Left lung (tissue), 10 donors: Measurements from ENCODE around the gene EHMT1. TPM values are rescaled to one million over a fixed set of nuclear protein-coding genes. Genes with fewer than 3 reads are reported as not detected.

Source experiments
- ATAC-seq: fragments of 200-7000 bp; cut with Tn5 transposase; one replicate; pipeline ENCODE4 v1.9.1; 2020; ENCODE audit warnings: moderate library complexity
- DNase-seq, 4 donors: peaks; one replicate each; pipeline ENCODE4 v3.0.0-alpha.2; 2013 to 2020
- H3K27ac ChIP-seq, 2 donors: fragments of 200-600 bp; sonication (generic) in 1 of 2; one replicate each; pipeline versions ENCODE4 v1.5.0 to v1.8.0; 2020 to 2021
- H3K27me3 ChIP-seq, 2 donors: fragments of 200-600 bp; sonication (generic) in 1 of 2; one replicate each; pipeline versions ENCODE4 v1.5.0 to v1.8.0; 2020 to 2021
- H3K36me3 ChIP-seq, 2 donors: fragments of 200-600 bp; sonication (generic) in 1 of 2; one replicate each; pipeline versions ENCODE4 v1.5.0 to v1.8.0; 2020 to 2021
- H3K4me1 ChIP-seq, 2 donors: fragments of 200-600 bp; one replicate each; pipeline ENCODE4 v1.8.0; 2021
- H3K4me3 ChIP-seq, 2 donors: fragments of 200-600 bp; sonication (generic) in 1 of 2; one replicate each; pipeline versions ENCODE4 v1.5.0 to v1.8.0; 2020 to 2021; ENCODE audit warnings: mild to moderate bottlenecking in 1 of 2
- H3K9me3 ChIP-seq, 2 donors: fragments of 200-600 bp; sonication (generic) in 1 of 2; one replicate each; pipeline versions ENCODE4 v1.5.0 to v1.8.0; 2020 to 2021
- CTCF ChIP-seq, 2 donors: fragments of 200-600 bp; sonication (generic) in 1 of 2; IDR thresholded peaks; one replicate each; pipeline versions ENCODE4 v1.5.0 to v1.8.0; 2021; ENCODE audit warnings: antibody characterized with exemption in 2 of 2
- intact Hi-C, 2 donors: fragments of 100-400 bp; cut with DNase I; formaldehyde crosslinking; loops; one replicate each; pipeline versions ENCODE4 v1.11.2 to v1.14.2; 2022
- polyA plus RNA-seq, 6 donors: library from polyadenylated mRNA; unstranded; fragments of 120-200 nt; gene quantifications; one replicate each; pipeline ENCODE4 v1.2.1, GENCODE V29; 2013; ENCODE audit not compliant: insufficient read length in 6 of 6
- total RNA-seq, 2 donors: library from RNA; stranded (reverse); fragmentation: NEBNext Ultra II Directional; extraction: Animal tissue kit (Norgen Biotek cat#: 25700); gene quantifications; one replicate each; pipeline ENCODE4 v1.2.1, GENCODE V29; 2021
- donor health status: DM: no; HTN: yes; CAD: no.
- donor health status: DM: no; HTN: no; CAD: no.

Gene EHMT1
- total and polyA plus RNA-seq, 8 donors, result 71.5 to 92.7 (median 82.7) TPM

GRCh38 chr9:137660144-137660543 is 41.3 kb downstream of the EHMT1 start:
- DNase-seq, result peak in 1 of 4 donors; percentile 5
- no peaks in the 10 kb centered on the region for H3K9me3 ChIP-seq
- TF ChIP-seq CTCF (IDR thresholded peaks at IDR 0.05), result no peak
- peaks cover 0 to 13% of the 10 kb centered on the region in 2 donors for H3K36me3 ChIP-seq
- H3K4me1 ChIP-seq, result peaks cover 0 to 15% of the 10 kb centered on the region in 2 donors
- intact Hi-C loops, result no loop called here
- H3K4me3 ChIP-seq, result no peak overlapping the region
- ATAC-seq, result peak; percentile 9
- H3K27ac ChIP-seq, result no peak overlapping the region
- H3K27me3 ChIP-seq, result no peaks in the 10 kb centered on the region

- Histone ChIP-seq H3K27me3 (no peaks in the 10 kb centered on the region), H3K27ac (no peak overlapping the region), H3K4me1 (peaks cover 0 to 35% of the 10 kb centered on the region in 2 donors), H3K9me3 (no peaks in the 10 kb centered on the region), H3K36me3 (peaks cover 0 to 4% of the 10 kb centered on the region in 2 donors), H3K4me3 (no peak overlapping the region)
- DNase-seq (no peak), ATAC-seq (no peak)
- intact Hi-C loops, result no loop called here
- no peak for TF ChIP-seq CTCF (IDR thresholded peaks at IDR 0.05)
Measured at GRCh38 chr9:137663584-137663983, 44.8 kb downstream of the EHMT1 start.

- no peaks in the 10 kb centered on the region for H3K9me3 ChIP-seq
- DNase-seq (no peak), ATAC-seq (peak; percentile 24)
- no peaks in the 10 kb centered on the region for H3K27me3 ChIP-seq
- H3K36me3 ChIP-seq, result peaks cover 0 to 12% of the 10 kb centered on the region in 2 donors
- no peak overlapping the region for H3K4me3 ChIP-seq
- H3K27ac ChIP-seq, result no peak overlapping the region
- intact Hi-C loops, result no loop called here
- TF ChIP-seq CTCF (IDR thresholded peaks at IDR 0.05), result no peak
- peaks cover 0 to 34% of the 10 kb centered on the region in 2 donors for H3K4me1 ChIP-seq
Measured at GRCh38 chr9:137664676-137665075, 45.9 kb downstream of the EHMT1 start.

- Histone ChIP-seq H3K9me3 (no peaks in the 10 kb centered on the region), H3K27ac (no peak overlapping the region), H3K27me3 (no peaks in the 10 kb centered on the region), H3K36me3 (peaks cover 0 to 12% of the 10 kb centered on the region in 2 donors), H3K4me3 (no peak overlapping the region), H3K4me1 (peaks cover 0 to 32% of the 10 kb centered on the region in 2 donors)
- ATAC-seq (no peak), DNase-seq (no peak)
- TF ChIP-seq CTCF (IDR thresholded peaks at IDR 0.05), result no peak
- intact Hi-C loops, result no loop called here
Measured at GRCh38 chr9:137665226-137665625, 46.4 kb downstream of the EHMT1 start.

- no peak for TF ChIP-seq CTCF (IDR thresholded peaks at IDR 0.05)
- DNase-seq (no peak), ATAC-seq (no peak)
- intact Hi-C loops, result no loop called here
- H3K27me3 ChIP-seq, result no peaks in the 10 kb centered on the region
- peaks cover 0 to 35% of the 10 kb centered on the region in 2 donors for H3K4me1 ChIP-seq
- no peaks in the 10 kb centered on the region for H3K9me3 ChIP-seq
- no peak overlapping the region for H3K27ac ChIP-seq
- no peak overlapping the region for H3K4me3 ChIP-seq
- H3K36me3 ChIP-seq, result peaks cover 0 to 12% of the 10 kb centered on the region in 2 donors
Measured at GRCh38 chr9:137665697-137666512, 47.1 kb downstream of the EHMT1 start.
